Esophagus muscularis mucosa (tissue), 4 donors: ENCODE results near the gene UBXN7. TPM values are rescaled to one million over a fixed set of nuclear protein-coding genes. Genes with fewer than 3 reads are reported as not detected.
A peak's percentile ranks its signal among the peaks of the same experiment; 100 is the strongest.
"Not testable (repeated sequence)": the region's sequence is repeated elsewhere in the genome, so short reads cannot be mapped to it uniquely, and the experiment has no call there.

Experiments used
- DNase-seq: peaks from one replicate; pipeline ENCODE4 v3.0.0-alpha.2; 2017; ENCODE audit errors: extremely low spot score
- H3K27ac ChIP-seq, 4 donors: fragments of 200-600 bp; sonication (generic); replicated peaks in 1 of 4; 1 replicate in 3 of 4; 2 replicates in 1 of 4; pipeline ENCODE4 v1.5.1; 2016 to 2019; ENCODE audit warnings: mild to moderate bottlenecking in 1 of 4
- H3K27me3 ChIP-seq, 4 donors: fragments of 200-600 bp; sonication (generic); one replicate each; pipeline versions ENCODE4 v1.5.1 to v1.6.0; 2016 to 2019
- H3K36me3 ChIP-seq, 4 donors: fragments of 200-600 bp; sonication (generic); one replicate each; pipeline ENCODE4 v1.5.1; 2016 to 2019
- H3K4me1 ChIP-seq, 4 donors: fragments of 200-600 bp; sonication (generic); one replicate each; pipeline ENCODE4 v1.5.1; 2016 to 2019
- H3K4me3 ChIP-seq, 4 donors: fragments of 200-600 bp; sonication (generic); 1 replicate in 2 of 4; 2 replicates in 2 of 4; pipeline ENCODE4 v1.5.1; 2016 to 2019; ENCODE audit warnings: mild to moderate bottlenecking in 4 of 4, moderate library complexity in 1 of 4
- H3K9me3 ChIP-seq, 4 donors: fragments of 200-600 bp; sonication (generic); 1 replicate in 3 of 4; 2 replicates in 1 of 4; pipeline ENCODE4 v1.5.1; 2016 to 2019
- EP300 ChIP-seq: sonication (generic); formaldehyde crosslinking; IDR thresholded peaks from one replicate; pipeline ENCODE4 v1.6.1; 2017; ENCODE audit warnings: antibody characterized with exemption
- POLR2A ChIP-seq: fragments of 450-650 bp; IDR thresholded peaks from one replicate; pipeline ENCODE4 v1.6.1; 2017; ENCODE audit warnings: antibody characterized with exemption, moderate library complexity, mild to moderate bottlenecking, low read depth
- POLR2AphosphoS5 ChIP-seq, 2 donors: sonication (generic); formaldehyde crosslinking; IDR thresholded peaks; one replicate each; pipeline ENCODE4 v1.6.1; 2017; ENCODE audit warnings: antibody characterized with exemption in 2 of 2
- WGBS: methylation state at CpG from one replicate; pipeline ENCODE4 v1.1.5; 2018; 5-methylcytosine and 5-hydroxymethylcytosine counted together
- intact Hi-C: fragments of 100-400 bp; cut with DNase I; formaldehyde crosslinking; loops from one replicate; pipeline ENCODE4 v1.15.1; 2023
- total RNA-seq, 4 donors: library from RNA; depleted of rRNA; stranded (reverse); fragments of >200 nt; gene quantifications; one replicate each; pipeline versions ENCODE4 v1.1.0 to v1.2.1, GENCODE V29; 2016
- TF ChIP-seq, protein P1 (sequence below), 3 experiments: fragments of 200-600 bp in 2 of 3; fragments of 450-650 bp in 1 of 3; sonication (generic) in 2 of 3; IDR thresholded peaks; one replicate each; pipeline ENCODE4 v1.5.1; 2017 to 2019; ENCODE audit warnings: antibody characterized with exemption in 3 of 3, mild to moderate bottlenecking in 2 of 3, moderate library complexity in 1 of 3

Gene UBXN7
- total RNA-seq, 4 donors from 2014 or later, result 15.6 to 23.7 (median 17.2) TPM

GRCh38 chr3:196317687-196318467 lies 114.3 kb downstream of the UBXN7 start, which contains the start of gene DYNLT2B:
TSS of gene DYNLT2B (minus strand) at chr3:196318240. CDS start at chr3:196318152, 88 bp downstream.
- intact Hi-C loops, result no loop called here
- Histone ChIP-seq H3K4me1 (peaks cover 3 to 9% (median 5%) of the 10 kb centered on the region in 4 donors), H3K9me3 (no peaks in the 10 kb centered on the region), H3K36me3 (peaks cover 0 to 7% (median 2%) of the 10 kb centered on the region in 4 donors), H3K27ac (peak within 1 kb of the TSS; percentile 93 to 95 (median 94)), H3K27me3 (no peaks in the 10 kb centered on the region), H3K4me3 (peak within 1 kb of the TSS; percentile 79 to 90 (median 84))
- WGBS, result 1% methylated on average over 51 of the region's 92 CpGs
- peak; percentile 92 for DNase-seq
- TF ChIP-seq POLR2A, result peak; percentile 4
- peak; percentile 80 to 81 for TF ChIP-seq POLR2AphosphoS5 (IDR thresholded peaks at IDR 0.05)
- no peak for TF ChIP-seq EP300
- TF ChIP-seq, protein P1, sequence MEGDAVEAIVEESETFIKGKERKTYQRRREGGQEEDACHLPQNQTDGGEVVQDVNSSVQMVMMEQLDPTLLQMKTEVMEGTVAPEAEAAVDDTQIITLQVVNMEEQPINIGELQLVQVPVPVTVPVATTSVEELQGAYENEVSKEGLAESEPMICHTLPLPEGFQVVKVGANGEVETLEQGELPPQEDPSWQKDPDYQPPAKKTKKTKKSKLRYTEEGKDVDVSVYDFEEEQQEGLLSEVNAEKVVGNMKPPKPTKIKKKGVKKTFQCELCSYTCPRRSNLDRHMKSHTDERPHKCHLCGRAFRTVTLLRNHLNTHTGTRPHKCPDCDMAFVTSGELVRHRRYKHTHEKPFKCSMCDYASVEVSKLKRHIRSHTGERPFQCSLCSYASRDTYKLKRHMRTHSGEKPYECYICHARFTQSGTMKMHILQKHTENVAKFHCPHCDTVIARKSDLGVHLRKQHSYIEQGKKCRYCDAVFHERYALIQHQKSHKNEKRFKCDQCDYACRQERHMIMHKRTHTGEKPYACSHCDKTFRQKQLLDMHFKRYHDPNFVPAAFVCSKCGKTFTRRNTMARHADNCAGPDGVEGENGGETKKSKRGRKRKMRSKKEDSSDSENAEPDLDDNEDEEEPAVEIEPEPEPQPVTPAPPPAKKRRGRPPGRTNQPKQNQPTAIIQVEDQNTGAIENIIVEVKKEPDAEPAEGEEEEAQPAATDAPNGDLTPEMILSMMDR (IDR thresholded peaks at IDR 0.05), result peak in 1 of 3 experiments; percentile 10

GRCh38 chr3:196316799-196317686 lies 115.2 kb downstream of the UBXN7 start:
- WGBS, result 70% methylated on average over 3 of the region's 17 CpGs

DNA sequence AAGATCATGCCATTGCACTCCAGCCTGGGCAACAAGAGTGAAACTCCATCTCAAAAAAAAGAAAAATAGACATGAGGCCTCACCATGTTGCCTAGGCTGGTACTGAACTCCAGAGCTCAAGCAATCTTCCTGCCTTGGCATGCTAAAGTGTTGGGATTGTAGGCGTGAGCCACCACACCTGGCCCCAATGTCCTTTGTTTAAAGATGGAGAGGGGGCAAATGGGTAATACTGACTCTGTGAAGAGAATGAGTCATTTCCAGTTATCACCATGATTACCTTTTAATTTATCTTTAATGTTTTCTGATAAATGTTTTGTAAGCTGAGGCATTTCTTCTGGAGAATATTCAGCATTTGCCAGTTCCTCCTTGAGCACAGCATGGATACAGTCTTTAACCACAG lies 116.4 kb downstream of the UBXN7 start:
- no peaks in the 10 kb centered on the region for H3K27me3 ChIP-seq
- DNase-seq, result no peak
- no peak overlapping the region for H3K4me3 ChIP-seq
- TF ChIP-seq, protein P1 (IDR thresholded peaks at IDR 0.05), result no peak
- no peak for TF ChIP-seq POLR2AphosphoS5 (IDR thresholded peaks at IDR 0.05)
- H3K27ac ChIP-seq, result no peak overlapping the region
- WGBS, result 94% methylated on average over 1 of the region's 1 CpG
- peaks cover 0 to 7% (median 2%) of the 10 kb centered on the region in 4 donors for H3K36me3 ChIP-seq
- intact Hi-C loops, result no loop called here
- no peaks in the 10 kb centered on the region for H3K9me3 ChIP-seq
- H3K4me1 ChIP-seq, result peaks cover 3 to 9% (median 5%) of the 10 kb centered on the region in 4 donors

More at GRCh38 chr3:196316799-196317686, 115.2 kb downstream of the UBXN7 start:
- H3K36me3 ChIP-seq, H3K27me3 ChIP-seq, H3K9me3 ChIP-seq, DNase-seq, H3K4me1 ChIP-seq, intact Hi-C loops: not testable (repeated sequence)
- Histone ChIP-seq H3K4me3 (peak overlapping the region; percentile 79 to 90 (median 84)), H3K27ac (peak overlapping the region; percentile 93 to 95 (median 94))

DNA sequence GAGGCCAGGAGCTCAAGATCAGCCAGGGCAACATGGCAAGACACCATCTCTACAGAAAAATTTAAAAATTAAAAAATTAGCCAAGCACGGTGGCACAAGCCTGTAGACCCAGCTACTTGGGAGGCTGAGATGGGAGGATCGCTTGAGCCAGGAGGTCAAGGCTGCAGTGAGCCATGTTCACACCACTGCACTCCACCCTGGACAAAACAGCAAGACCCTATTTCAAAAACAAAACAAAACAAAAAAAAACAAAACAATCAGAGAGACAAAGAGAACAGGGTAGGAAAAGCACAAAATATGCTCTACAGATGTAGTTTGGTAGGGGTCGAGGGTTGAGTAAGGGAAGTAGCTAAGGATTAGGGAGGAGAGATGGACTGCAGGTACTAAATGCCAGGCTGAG lies 117.6 kb downstream of the UBXN7 start:
- TF ChIP-seq, protein P1 (IDR thresholded peaks at IDR 0.05), result no peak
- TF ChIP-seq POLR2AphosphoS5 (IDR thresholded peaks at IDR 0.05), result no peak
- no peak for TF ChIP-seq EP300
- no peak for TF ChIP-seq POLR2A
- no peaks in the 10 kb centered on the region for H3K27me3 ChIP-seq
- no peak overlapping the region for H3K27ac ChIP-seq
- peaks cover 0 to 7% (median 2%) of the 10 kb centered on the region in 4 donors for H3K36me3 ChIP-seq
- no peaks in the 10 kb centered on the region for H3K9me3 ChIP-seq
- 92% methylated on average over 3 of the region's 3 CpGs for WGBS
- no peak overlapping the region for H3K4me3 ChIP-seq
- intact Hi-C loops, result no loop called here
- peaks cover 3 to 9% (median 5%) of the 10 kb centered on the region in 4 donors for H3K4me1 ChIP-seq
- DNase-seq, result no peak

DNA sequence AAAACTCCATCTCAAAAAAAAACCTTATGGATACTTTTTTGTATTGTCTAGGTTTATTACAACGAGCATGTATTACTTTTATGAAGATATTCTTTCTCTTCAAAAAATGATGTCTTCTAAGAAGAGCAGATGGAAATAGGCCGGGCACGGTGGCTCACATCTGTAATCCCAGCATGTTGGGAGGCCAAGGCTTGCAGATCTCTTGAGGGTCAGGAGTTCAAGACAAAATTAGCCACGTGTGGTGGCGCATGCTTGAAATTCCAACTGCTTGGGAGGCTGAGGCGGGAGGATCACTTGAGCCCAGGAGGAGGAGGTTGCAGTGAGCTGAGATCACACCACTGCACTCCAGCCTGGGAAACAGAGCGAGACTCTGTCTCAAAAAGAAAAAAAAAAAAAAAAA lies 118.1 kb downstream of the UBXN7 start:
- H3K36me3 ChIP-seq, H3K9me3 ChIP-seq, DNase-seq, H3K4me1 ChIP-seq, H3K27me3 ChIP-seq, H3K27ac ChIP-seq, intact Hi-C loops, H3K4me3 ChIP-seq: not testable (repeated sequence)
- 84% methylated on average over 7 of the region's 7 CpGs for WGBS

DNA sequence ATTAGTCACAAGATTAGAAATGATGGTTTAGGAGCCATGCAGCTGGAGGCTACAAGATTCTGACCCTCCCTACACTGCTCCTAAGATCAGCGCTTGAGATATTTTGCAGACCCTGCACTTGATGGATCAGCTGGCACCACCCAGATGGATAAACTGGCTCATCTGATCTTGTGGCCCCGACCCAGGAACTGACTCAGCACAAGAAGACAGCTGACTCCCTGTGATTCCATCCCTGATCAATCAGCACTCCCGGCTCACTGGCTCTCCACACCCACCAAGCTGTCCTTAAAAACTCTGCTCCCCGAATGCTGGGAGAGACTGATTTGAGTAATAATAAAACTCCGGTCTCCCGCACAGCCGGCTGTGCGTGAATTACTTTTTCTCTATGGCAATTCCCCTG lies 129.3 kb downstream of the UBXN7 start:
- intact Hi-C loops, DNase-seq, H3K4me3 ChIP-seq, H3K4me1 ChIP-seq, H3K27me3 ChIP-seq, H3K27ac ChIP-seq, H3K9me3 ChIP-seq: not testable (repeated sequence)
- 100% methylated on average over 3 of the region's 8 CpGs for WGBS
- H3K36me3 ChIP-seq, result peaks cover 7 to 50% (median 13%) of the 10 kb centered on the region in 4 donors

GRCh38 chr3:196302551-196302950 lies 129.7 kb downstream of the UBXN7 start:
- H3K9me3 ChIP-seq, DNase-seq, H3K27ac ChIP-seq, H3K4me3 ChIP-seq, H3K27me3 ChIP-seq, intact Hi-C loops, H3K4me1 ChIP-seq: not testable (repeated sequence)
- H3K36me3 ChIP-seq, result peaks cover 7 to 53% (median 13%) of the 10 kb centered on the region in 4 donors
- 72% methylated on average over 6 of the region's 10 CpGs for WGBS
